ENCODE results near the gene VSX1.
A peak's percentile ranks its signal among the peaks of the same experiment; 100 is the strongest.

Gene VSX1

GRCh38 chr20:25081730-25082497 is at the start of gene VSX1:
TSS of gene VSX1 (minus strand) at chr20:25082141. CDS start at chr20:25082096, 45 bp downstream.
- DNase-seq: no peak

DNA sequence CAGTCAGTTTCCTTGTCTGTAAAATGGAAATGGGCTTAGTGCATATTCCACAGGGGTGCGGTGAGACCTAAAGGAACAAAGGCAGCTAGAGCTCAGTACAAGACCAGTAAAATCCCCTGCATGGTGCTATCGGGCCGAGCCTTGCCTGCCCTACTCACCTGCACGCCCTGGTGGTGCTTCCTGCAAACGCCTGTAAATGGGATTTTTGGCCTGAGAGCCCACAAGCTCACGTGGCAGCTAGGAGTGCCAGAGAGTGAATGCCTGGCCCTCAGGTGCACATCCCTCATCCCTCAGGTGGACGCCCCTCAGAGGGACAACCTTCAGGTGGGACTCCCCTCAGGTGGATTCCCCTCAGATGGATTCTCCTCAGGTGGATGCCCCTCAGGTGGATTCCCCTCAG is 48.0 kb upstream of the VSX1 start:
- no peak for DNase-seq

GRCh38 chr20:25129428-25129827 is 47.5 kb upstream of the VSX1 start:
- no peak for DNase-seq

DNA sequence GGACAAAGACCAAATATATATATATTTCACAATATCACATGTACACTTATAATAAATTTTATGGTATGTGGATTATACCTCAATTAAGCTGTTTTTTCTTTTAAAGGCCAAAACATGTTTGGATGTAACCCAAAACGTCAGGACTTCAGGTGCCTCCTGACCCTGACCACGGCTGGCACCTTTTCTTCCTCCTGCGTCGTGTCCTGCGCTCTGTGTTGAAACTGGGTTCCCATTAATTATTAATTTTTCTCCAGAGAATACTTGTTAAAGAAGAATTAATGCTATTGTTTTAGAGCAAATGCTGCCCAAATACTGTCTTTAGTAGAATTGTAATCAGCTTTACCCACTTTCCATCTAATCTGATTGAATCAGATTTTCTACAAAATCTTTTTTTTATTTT is 46.7 kb upstream of the VSX1 start:
- DNase-seq: no peak

DNA sequence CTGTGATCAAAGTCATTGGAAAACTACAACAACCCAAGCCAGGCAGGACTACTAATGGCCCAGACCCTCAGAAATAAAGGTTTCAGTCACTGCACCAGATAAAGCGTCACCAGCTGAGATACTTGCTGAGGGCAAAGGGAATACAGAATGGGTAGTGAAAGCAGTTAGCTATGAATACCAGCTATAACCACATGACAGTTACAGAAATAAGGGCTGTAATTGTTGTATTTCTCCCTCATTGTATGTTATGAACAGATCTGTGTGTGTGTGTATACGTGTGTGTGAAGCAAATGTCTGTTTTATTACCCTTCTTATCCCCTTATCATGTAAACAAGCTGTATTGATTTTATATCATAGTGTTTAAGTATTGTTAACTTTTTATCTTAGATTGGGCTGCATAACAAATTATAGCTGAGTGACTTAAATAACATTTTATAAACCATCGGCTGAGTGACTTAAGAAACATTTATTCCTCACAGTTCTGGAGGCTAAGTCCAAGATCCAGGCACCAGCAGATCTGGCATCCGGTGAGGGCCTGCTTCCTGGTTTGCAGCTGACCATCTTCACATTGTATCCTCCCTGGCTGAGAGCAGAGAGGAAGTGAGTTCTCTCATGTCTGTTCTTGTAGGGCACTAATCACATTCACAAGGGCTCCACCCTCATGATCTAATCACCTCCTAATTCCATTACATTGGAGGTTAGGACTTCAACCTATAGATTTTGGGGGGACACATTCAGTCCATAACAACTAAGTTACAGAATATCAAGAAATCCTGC is 46.0 kb upstream of the VSX1 start:
- DNase-seq: no peak

DNA sequence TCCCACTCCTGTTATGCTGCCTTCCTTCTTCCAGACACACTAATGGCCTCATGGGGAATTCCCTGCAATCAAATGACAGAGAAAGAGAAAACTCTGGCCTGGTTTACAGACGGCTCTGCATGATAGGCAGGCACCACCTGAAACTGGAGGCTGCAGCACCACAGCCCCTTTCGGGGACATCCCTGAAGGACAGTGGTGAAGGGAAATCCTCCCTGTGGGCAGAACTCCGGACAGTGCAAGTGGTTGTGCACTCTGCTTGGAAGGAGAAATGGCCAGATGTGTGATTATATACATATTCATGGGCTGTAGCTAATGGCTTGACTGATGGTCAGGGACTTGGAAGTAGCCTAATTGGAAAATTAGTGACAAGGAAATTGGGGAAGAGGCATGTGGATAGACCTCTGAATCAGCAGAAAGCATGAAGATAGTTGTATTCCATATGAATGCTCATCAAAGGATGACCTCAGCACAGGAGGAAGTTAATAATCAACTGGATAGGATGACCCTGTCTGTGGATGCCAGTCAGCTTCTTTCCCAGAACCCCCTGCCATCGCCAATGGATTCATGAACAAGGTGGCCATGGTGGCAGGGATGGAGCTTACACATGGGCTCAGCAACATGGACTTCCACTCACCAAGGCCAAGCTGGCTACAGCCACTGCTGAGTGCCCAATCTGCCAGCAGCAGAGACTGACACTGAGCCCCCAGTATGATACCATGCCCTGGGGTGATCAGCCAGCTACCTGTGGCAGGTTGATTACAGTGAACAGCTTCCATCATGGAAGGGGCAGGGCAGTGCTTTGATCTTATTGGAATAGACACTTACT is 44.5 kb upstream of the VSX1 start:
- DNase-seq: no peak

DNA sequence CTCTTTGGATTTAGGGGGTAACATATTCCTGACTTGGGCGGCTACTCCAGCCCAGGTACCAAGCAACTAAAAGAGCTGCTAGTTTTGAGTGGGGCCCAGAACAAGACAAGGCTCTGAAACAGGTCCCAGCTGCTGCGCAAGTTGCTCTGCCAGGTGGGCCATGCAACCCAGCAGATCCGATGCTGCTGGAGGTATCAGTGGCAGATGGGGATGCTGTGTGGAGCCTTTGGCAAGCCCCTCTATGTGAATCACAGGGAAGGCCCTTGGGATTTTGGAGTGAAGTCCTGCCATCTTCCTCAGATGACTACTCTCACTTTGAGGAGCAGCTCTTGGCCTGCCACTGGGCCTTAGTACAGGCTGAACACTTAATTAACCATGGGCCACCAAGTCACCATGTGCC is 43.7 kb upstream of the VSX1 start:
- DNase-seq: no peak

DNA sequence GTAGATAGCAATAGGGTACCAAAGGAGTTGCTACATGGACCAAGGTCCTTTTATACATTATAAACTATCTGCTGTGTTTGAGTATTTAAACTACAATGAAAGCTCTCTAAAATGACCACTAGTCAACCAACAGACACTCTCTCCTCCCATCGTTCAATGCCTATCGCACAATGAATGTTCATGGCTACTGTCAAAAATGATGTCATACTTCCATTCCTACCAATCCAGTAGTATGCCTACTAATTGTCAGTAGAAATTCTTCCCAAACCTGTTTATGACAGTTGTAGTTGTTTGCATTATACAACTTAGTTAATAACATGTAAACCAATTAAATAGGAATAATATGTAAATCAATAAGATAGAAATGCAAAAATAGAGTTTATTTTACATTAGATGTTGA is 39.0 kb upstream of the VSX1 start:
- DNase-seq: no peak

GRCh38 chr20:25120457-25120856 is 38.5 kb upstream of the VSX1 start:
- no peak for DNase-seq

DNA sequence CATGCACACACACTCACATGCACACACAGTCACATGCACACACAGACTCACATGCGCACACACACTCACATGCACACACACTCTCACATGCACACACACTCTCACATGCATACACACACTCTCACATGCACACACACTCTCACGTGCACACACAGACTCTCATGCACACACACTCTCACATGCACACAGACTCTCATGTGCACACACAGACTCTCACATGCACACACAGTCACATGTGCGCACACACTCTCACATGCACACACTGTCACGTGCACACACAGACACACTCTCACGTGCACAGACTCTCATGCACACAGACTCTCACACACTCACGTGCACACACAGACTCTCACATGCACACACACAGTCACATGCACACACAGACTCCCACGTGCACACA is 36.6 kb upstream of the VSX1 start:
- no peak for DNase-seq

DNA sequence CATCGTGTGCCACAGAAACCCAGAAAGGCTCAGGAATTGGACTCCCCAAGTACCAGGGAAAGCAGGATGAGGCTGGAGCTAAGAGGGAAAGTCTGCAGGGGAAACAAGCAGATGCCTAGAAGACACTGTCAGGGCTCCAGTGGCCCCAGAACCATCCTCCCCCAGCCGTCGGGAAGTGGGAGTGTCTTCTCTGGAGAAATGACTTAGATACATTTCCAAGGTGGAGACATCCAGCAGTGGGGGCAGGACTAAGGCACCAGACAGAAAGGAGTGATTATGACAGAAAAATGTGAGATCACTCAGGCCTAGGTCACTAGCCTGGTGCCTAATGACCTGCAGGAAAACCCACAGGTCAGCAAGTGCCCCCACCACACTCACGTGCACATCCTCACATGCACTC is 36.0 kb upstream of the VSX1 start:
- DNase-seq: no peak

DNA sequence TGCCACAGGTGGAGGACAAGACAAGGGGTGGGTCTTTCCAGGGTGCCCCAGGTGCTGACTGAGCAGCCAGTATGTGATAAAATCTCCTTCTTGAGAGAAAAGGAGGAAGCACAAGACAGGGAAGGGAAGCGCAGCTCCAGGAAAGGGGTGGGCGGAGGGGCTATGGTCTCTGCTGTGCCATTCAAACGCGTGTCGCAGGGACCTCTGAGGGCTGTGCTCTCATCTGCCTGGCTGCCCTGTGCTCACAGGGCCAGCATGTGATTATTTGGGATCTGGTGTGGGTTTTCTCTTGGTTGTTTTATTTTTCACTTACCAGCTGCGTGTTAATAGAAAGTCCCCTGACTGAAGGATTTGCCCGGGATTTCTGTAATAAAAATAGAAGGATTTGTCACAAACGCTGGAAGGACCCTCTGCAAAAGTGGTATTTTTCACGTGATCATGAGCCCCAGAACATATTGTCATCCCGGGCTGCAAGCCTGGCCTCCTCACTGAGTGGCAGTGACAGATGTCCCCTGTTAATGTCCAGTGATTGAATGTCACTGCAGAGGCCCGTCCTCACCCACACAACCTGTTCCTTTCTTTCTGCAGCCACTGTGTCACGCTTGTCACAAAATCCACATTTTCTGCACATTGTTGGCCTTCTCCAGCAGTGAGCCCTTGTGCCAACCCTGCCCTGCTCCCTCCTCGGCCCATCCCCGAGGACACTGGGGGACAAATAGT is 35.0 kb upstream of the VSX1 start:
- DNase-seq: no peak

DNA sequence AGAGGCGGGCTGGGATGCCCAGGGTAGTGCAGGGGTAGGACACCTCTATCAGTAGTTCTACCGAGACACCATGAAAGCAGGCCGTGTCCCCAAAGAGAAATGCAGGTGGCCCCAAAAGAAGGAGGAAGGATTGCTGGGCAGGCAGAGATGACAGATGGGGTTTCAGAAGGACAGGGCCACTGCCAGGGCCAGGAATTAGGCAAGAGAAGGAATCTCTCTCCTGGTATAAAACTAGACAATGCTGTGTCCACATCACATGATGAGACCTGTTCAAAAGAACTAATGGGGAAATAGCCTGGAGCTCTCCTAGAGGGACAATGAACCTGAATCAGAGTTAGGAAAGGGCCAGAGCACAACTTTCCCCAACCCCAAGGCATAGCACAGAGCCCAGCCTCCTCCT is 21.6 kb upstream of the VSX1 start:
- DNase-seq: no peak

- no peak for DNase-seq
Measured at GRCh38 chr20:25100914-25101313, 19.0 kb upstream of the VSX1 start.

GRCh38 chr20:25099601-25100140 is 17.7 kb upstream of the VSX1 start:
- no peak for DNase-seq

DNA sequence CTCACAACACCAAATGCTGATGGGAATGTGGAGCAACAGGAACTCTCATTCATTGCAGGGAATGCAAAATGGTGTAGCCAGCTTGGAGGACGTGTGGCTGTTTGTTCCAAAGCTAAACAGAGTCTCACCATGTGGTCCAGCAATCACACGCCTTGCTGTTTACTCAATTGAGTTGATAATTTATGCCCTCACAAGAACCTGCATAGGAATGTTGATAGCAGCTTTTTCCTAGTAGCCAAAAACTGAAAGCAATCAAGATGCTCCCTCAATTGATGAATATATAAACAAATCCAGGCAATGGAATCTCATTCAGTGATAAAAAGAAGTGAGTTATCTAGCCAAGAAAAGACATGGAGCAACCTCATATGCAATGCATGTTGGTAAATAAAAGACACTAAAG is 15.6 kb upstream of the VSX1 start:
- no peak for DNase-seq

- DNase-seq: peak; percentile 86
Measured at GRCh38 chr20:25090492-25091429, 8.8 kb upstream of the VSX1 start.

GRCh38 chr20:25089662-25090061 is 7.7 kb upstream of the VSX1 start:
- DNase-seq: no peak

- DNase-seq: no peak
Measured at GRCh38 chr20:25089096-25089495, 7.2 kb upstream of the VSX1 start.

- DNase-seq: no peak
Measured at GRCh38 chr20:25088267-25088666, 6.3 kb upstream of the VSX1 start.

DNA sequence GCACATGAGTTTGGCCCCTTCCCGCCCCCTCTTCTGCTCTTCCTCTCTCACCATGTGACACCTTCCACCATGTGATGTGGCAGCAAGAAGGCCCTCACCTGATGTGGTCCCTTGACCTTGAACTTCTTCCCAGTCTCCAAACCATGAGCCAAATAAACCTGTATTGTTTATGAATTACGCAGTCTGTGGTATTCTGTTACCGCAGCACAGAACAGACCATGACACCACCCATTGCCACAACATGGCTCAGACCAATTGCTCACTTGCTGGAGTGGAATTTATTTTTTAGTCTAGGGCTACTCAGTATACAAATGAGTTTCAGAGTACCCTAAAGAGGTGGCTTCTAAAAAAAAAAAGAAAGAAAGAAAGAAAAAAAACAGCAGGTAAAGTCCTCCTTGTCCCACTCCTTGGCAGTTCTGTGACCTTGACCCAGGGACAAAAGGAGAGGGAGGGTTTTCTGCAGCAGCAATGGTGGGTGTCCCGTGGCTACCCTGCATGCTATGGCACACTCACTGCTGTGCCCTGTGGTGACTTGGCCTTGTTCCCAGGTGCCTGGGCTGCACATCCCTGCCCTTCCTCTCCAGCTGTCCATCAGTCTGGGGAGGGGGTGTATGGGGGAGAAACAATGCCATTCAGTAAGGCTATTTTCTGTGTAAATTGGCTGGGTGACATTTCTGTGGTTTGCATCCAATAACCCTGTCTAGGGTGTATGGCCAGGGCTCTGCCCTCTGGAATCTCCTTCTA is 5.4 kb upstream of the VSX1 start:
- no peak for DNase-seq

All from activated effector memory CD4-positive, alpha-beta T cell treated with anti-CD3 and anti-CD28 coated beads, Interleukin-2, amount 50 U/mL, for 16 hours (primary cell).